Left lung (tissue), 10 donors: Measurements from ENCODE around the gene FHIP2A. TPM values are rescaled to one million over a fixed set of nuclear protein-coding genes. Genes with fewer than 3 reads are reported as not detected.
A peak's percentile ranks its signal among the peaks of the same experiment; 100 is the strongest.

Source experiments
- ATAC-seq: fragments of 200-7000 bp; cut with Tn5 transposase; one replicate; pipeline ENCODE4 v1.9.1; 2020; ENCODE audit warnings: moderate library complexity
- DNase-seq, 4 donors: peaks; one replicate each; pipeline ENCODE4 v3.0.0-alpha.2; 2013 to 2020
- H3K27ac ChIP-seq, 2 donors: fragments of 200-600 bp; sonication (generic) in 1 of 2; one replicate each; pipeline versions ENCODE4 v1.5.0 to v1.8.0; 2020 to 2021
- H3K27me3 ChIP-seq, 2 donors: fragments of 200-600 bp; sonication (generic) in 1 of 2; one replicate each; pipeline versions ENCODE4 v1.5.0 to v1.8.0; 2020 to 2021
- H3K36me3 ChIP-seq, 2 donors: fragments of 200-600 bp; sonication (generic) in 1 of 2; one replicate each; pipeline versions ENCODE4 v1.5.0 to v1.8.0; 2020 to 2021
- H3K4me1 ChIP-seq, 2 donors: fragments of 200-600 bp; one replicate each; pipeline ENCODE4 v1.8.0; 2021
- H3K4me3 ChIP-seq, 2 donors: fragments of 200-600 bp; sonication (generic) in 1 of 2; one replicate each; pipeline versions ENCODE4 v1.5.0 to v1.8.0; 2020 to 2021; ENCODE audit warnings: mild to moderate bottlenecking in 1 of 2
- H3K9me3 ChIP-seq, 2 donors: fragments of 200-600 bp; sonication (generic) in 1 of 2; one replicate each; pipeline versions ENCODE4 v1.5.0 to v1.8.0; 2020 to 2021
- CTCF ChIP-seq, 2 donors: fragments of 200-600 bp; sonication (generic) in 1 of 2; IDR thresholded peaks; one replicate each; pipeline versions ENCODE4 v1.5.0 to v1.8.0; 2021; ENCODE audit warnings: antibody characterized with exemption in 2 of 2
- intact Hi-C, 2 donors: fragments of 100-400 bp; cut with DNase I; formaldehyde crosslinking; loops; one replicate each; pipeline versions ENCODE4 v1.11.2 to v1.14.2; 2022
- polyA plus RNA-seq, 6 donors: library from polyadenylated mRNA; unstranded; fragments of 120-200 nt; gene quantifications; one replicate each; pipeline ENCODE4 v1.2.1, GENCODE V29; 2013; ENCODE audit not compliant: insufficient read length in 6 of 6
- total RNA-seq, 2 donors: library from RNA; stranded (reverse); fragmentation: NEBNext Ultra II Directional; extraction: Animal tissue kit (Norgen Biotek cat#: 25700); gene quantifications; one replicate each; pipeline ENCODE4 v1.2.1, GENCODE V29; 2021
- donor health status: DM: no; HTN: yes; CAD: no.
- donor health status: DM: no; HTN: no; CAD: no.

The FHIP2A gene
- total and polyA plus RNA-seq, 8 donors = 27.7 to 49.9 (median 42.1) TPM

GRCh38 chr10:114823077-114823463 lies 1.5 kb downstream of the FHIP2A start:
- Histone ChIP-seq H3K9me3 (no peaks in the 10 kb centered on the region), H3K36me3 (no peaks in the 10 kb centered on the region), H3K4me3 (peak overlapping the region; percentile 75 to 83), H3K27ac (peak overlapping the region; percentile 97 to 99), H3K27me3 (no peaks in the 10 kb centered on the region), H3K4me1 (peaks cover 31 to 45% of the 10 kb centered on the region in 2 donors)
- DNase-seq (no peak), ATAC-seq (no peak)
- intact Hi-C loops = no loop called here
- no peak for TF ChIP-seq CTCF (IDR thresholded peaks at IDR 0.05)

GRCh38 chr10:114824391-114824790 lies 2.8 kb downstream of the FHIP2A start:
- H3K36me3 ChIP-seq = no peaks in the 10 kb centered on the region
- H3K4me3 ChIP-seq = no peak overlapping the region
- H3K27ac ChIP-seq = peak overlapping the region in 1 of 2 donors; percentile 97
- peaks cover 31 to 45% of the 10 kb centered on the region in 2 donors for H3K4me1 ChIP-seq
- no peak for ATAC-seq
- H3K27me3 ChIP-seq = no peaks in the 10 kb centered on the region
- intact Hi-C loops = no loop called here
- no peaks in the 10 kb centered on the region for H3K9me3 ChIP-seq
- no peak for DNase-seq
- no peak for TF ChIP-seq CTCF (IDR thresholded peaks at IDR 0.05)

- intact Hi-C loops = no loop called here
- no peak for ATAC-seq
- Histone ChIP-seq H3K4me3 (no peak overlapping the region), H3K36me3 (no peaks in the 10 kb centered on the region), H3K27me3 (no peaks in the 10 kb centered on the region), H3K4me1 (peaks cover 31 to 54% of the 10 kb centered on the region in 2 donors), H3K9me3 (no peaks in the 10 kb centered on the region), H3K27ac (peak overlapping the region; percentile 9 to 57)
- no peak for TF ChIP-seq CTCF (IDR thresholded peaks at IDR 0.05)
- no peak for DNase-seq
These were observed 4.1 kb downstream of the FHIP2A start for GRCh38 chr10:114825513-114826253.

- intact Hi-C loops = no loop called here
- Histone ChIP-seq H3K36me3 (peaks cover 0 to 27% of the 10 kb centered on the region in 2 donors), H3K4me1 (peaks cover 18 to 40% of the 10 kb centered on the region in 2 donors), H3K27me3 (no peaks in the 10 kb centered on the region), H3K9me3 (no peaks in the 10 kb centered on the region), H3K4me3 (no peak overlapping the region), H3K27ac (no peak overlapping the region)
- ATAC-seq (no peak), DNase-seq (no peak)
- TF ChIP-seq CTCF (IDR thresholded peaks at IDR 0.05) = no peak
These were observed 7.8 kb downstream of the FHIP2A start for GRCh38 chr10:114829160-114829909.

- ATAC-seq (no peak), DNase-seq (no peak)
- intact Hi-C loops = no loop called here
- Histone ChIP-seq H3K36me3 (peaks cover 0 to 45% of the 10 kb centered on the region in 2 donors), H3K4me1 (peaks cover 0 to 20% of the 10 kb centered on the region in 2 donors), H3K27me3 (no peaks in the 10 kb centered on the region), H3K27ac (no peak overlapping the region), H3K4me3 (no peak overlapping the region), H3K9me3 (no peaks in the 10 kb centered on the region)
- no peak for TF ChIP-seq CTCF (IDR thresholded peaks at IDR 0.05)
These were observed 9.7 kb downstream of the FHIP2A start for GRCh38 chr10:114831186-114831867.
